Measurements from ENCODE around the gene TFCP2L1. TPM values are rescaled to one million over a fixed set of nuclear protein-coding genes. Genes with fewer than 3 reads are reported as not detected.

TFCP2L1 gene
- total and polyA plus RNA-seq, 2 of the 4 experiments (the other 2 are of a cell fraction) = not detected

GRCh38 chr2:121236650-121237180 is 48.3 kb downstream of the TFCP2L1 start:
- H3K79me1 ChIP-seq (ENCODE audit: low read depth in 1 of 2, low read length in 2 of 2) = no peaks in the 10 kb centered on the region
- in situ Hi-C loops (cut with MboI; ENCODE audit: low sequenced_read_pairs) (no loop called here), intact Hi-C loops (cut with micrococcal nuclease) (no loop called here), dilution Hi-C loops (cut with HindIII; ENCODE audit: low sequenced_read_pairs, unreplicated experiment) (no loop called here)
- WGBS, 2 experiments (ENCODE audit: extremely low coverage in 2 of 2, insufficient read length in 1 of 2) = 76% methylated on average over 3 of the region's 10 CpGs; no CpG with 5 or more reads in 1 of the 2 experiments
- ChIA-PET POLR2A (ENCODE audit: unreplicated experiment) (no interaction called here), CTCF (no interaction called here)
- H3K23ac ChIP-seq (ENCODE audit: low read depth, low read length) = no peak overlapping the region
- no peak overlapping the region for H2BK120ac ChIP-seq (ENCODE audit: low read depth, low read length)
- H4K20me1 ChIP-seq (ENCODE audit: insufficient read depth, low read length) = no peaks in the 10 kb centered on the region
- H4K8ac ChIP-seq (ENCODE audit: low read depth in 2 of 2, low read length in 2 of 2) = no peak overlapping the region
- H3K56ac ChIP-seq (ENCODE audit: extremely low read depth, insufficient read depth, low read length) = no peak overlapping the region
- no peak overlapping the region for H2BK20ac ChIP-seq (ENCODE audit: low read depth, low read length)
- H3K4me1 ChIP-seq (ENCODE audit: control insufficient read depth, insufficient read depth, low read length) = no peaks in the 10 kb centered on the region
- H3K36me3 ChIP-seq (ENCODE audit: control insufficient read depth, insufficient read depth, low read length) = no peaks in the 10 kb centered on the region
- no peak overlapping the region for H3K4me2 ChIP-seq (ENCODE audit: low read depth, low read length)
- H3K14ac ChIP-seq (replicated peaks; ENCODE audit: low read depth, low read length) = no peak overlapping the region
- no peak overlapping the region for H2AK5ac ChIP-seq (ENCODE audit: low read depth, low read length)
- no peak for DNase-seq
- no peak overlapping the region for H4K5ac ChIP-seq (ENCODE audit: low read depth, low read length)
- no peak overlapping the region for H3K18ac ChIP-seq (ENCODE audit: low read depth, low read length)
- no peak overlapping the region for H3K4ac ChIP-seq (ENCODE audit: low read depth, low read length)
- H2BK5ac ChIP-seq (ENCODE audit: low read depth, low read length, poor library complexity, severe bottlenecking) = no peak overlapping the region
- BruUV-seq (replicated peaks) = no TSS peak
- H4K91ac ChIP-seq (ENCODE audit: insufficient read depth, low read depth, low read length) = no peak overlapping the region
- no peaks in the 10 kb centered on the region for H3K9me3 ChIP-seq (ENCODE audit: control insufficient read depth, insufficient read depth, low read length)
- no peak overlapping the region for H2BK15ac ChIP-seq (ENCODE audit: low read depth, low read length)
- no peaks in the 10 kb centered on the region for H3K9me1 ChIP-seq (ENCODE audit: insufficient read depth, low read length)
- TF ChIP-seq NFE2L2 (IDR thresholded peaks at IDR 0.05; ENCODE audit: low read depth, low read length) (no peak), BHLHE40 (IDR thresholded peaks at IDR 0.05; ENCODE audit: low read depth, low read length) (no peak), CHD1 (IDR thresholded peaks at IDR 0.05; ENCODE audit: low read depth, low read length) (no peak)
- peaks cover 49% of the 10 kb centered on the region for H3K27me3 ChIP-seq (ENCODE audit: control insufficient read depth, insufficient read depth, low read length)
- ATAC-seq (ENCODE audit: low read depth) = no peak
- H2AK9ac ChIP-seq (replicated peaks; ENCODE audit: low read depth, low read length, poor library complexity) = no peak overlapping the region
- H3K4me3 ChIP-seq (ENCODE audit: insufficient read depth, low read depth, low read length) = no peak overlapping the region
- no peak overlapping the region for H2AFZ ChIP-seq (replicated peaks; ENCODE audit: low read length, poor library complexity)
- H3K9ac ChIP-seq (ENCODE audit: low read depth, low read length) = no peak overlapping the region
- H3K27ac ChIP-seq (ENCODE audit: insufficient read depth, low read length) = no peak overlapping the region
